OCI-LY1 (cell line): Measurements from ENCODE around the gene POC1A.

ENCODE experiments used
- H2AFZ ChIP-seq: fragments of 200-600 bp; sonication (generic), shearing (Covaris generic); 2 replicates; pipeline ENCODE4 v1.6.0; 2014; ENCODE audit warnings: antibody characterized with exemption, mild to moderate bottlenecking, low read length
- H3F3A ChIP-seq: fragments of 200-600 bp; sonication (generic), shearing (Covaris generic); 2 replicates; pipeline ENCODE4 v1.6.0; 2014; ENCODE audit warnings: mild to moderate bottlenecking, antibody characterized with exemption, low read length, moderate library complexity; ENCODE audit not compliant: insufficient read depth
- H3K27ac ChIP-seq: fragments of 200-600 bp; sonication (generic); 2 replicates; pipeline ENCODE4 v1.5.1; 2014; ENCODE audit warnings: low read length, mixed run types, mild to moderate bottlenecking, low read depth; ENCODE audit not compliant: poor library complexity, severe bottlenecking
- H3K27me3 ChIP-seq: fragments of 200-600 bp; sonication (generic); 2 replicates; pipeline ENCODE4 v1.6.0; 2014; ENCODE audit warnings: antibody characterized with exemption, mild to moderate bottlenecking, low read length, moderate library complexity; ENCODE audit not compliant: insufficient read depth
- H3K36me3 ChIP-seq: fragments of 200-600 bp; sonication (generic); 2 replicates; pipeline ENCODE4 v1.6.1; 2014; ENCODE audit warnings: mild to moderate bottlenecking, antibody characterized with exemption, low read length, moderate library complexity, mixed read lengths; ENCODE audit not compliant: insufficient read depth
- H3K4me1 ChIP-seq: fragments of 200-600 bp; sonication (generic); 2 replicates; pipeline ENCODE4 v1.5.1; 2014; ENCODE audit warnings: mild to moderate bottlenecking, low read length, moderate library complexity; ENCODE audit not compliant: insufficient read depth, severe bottlenecking
- H3K4me2 ChIP-seq: fragments of 200-600 bp; sonication (generic), shearing (Covaris generic); 2 replicates; pipeline ENCODE4 v1.6.1; 2014; ENCODE audit warnings: low read length
- H3K4me3 ChIP-seq: fragments of 200-600 bp; sonication (generic); 2 replicates; pipeline ENCODE4 v1.5.1; 2014; ENCODE audit warnings: low read length, low read depth, mild to moderate bottlenecking, mixed read lengths; ENCODE audit not compliant: poor library complexity, severe bottlenecking
- H3K79me2 ChIP-seq: fragments of 200-600 bp; shearing (Covaris generic); 2 replicates; pipeline ENCODE4 v1.6.1; 2016; ENCODE audit warnings: mixed run types, low read length, mixed read lengths; ENCODE audit not compliant: insufficient read depth
- H3K9ac ChIP-seq: fragments of 200-600 bp; sonication (generic), shearing (Covaris generic); 2 replicates; pipeline ENCODE4 v1.6.1; 2014; ENCODE audit warnings: mild to moderate bottlenecking, low read length, mixed read lengths
- H3K9me2 ChIP-seq: fragments of 200-600 bp; sonication (generic), shearing (Covaris generic); 2 replicates; pipeline ENCODE4 v1.6.1; 2014; ENCODE audit warnings: low read depth, mild to moderate bottlenecking, low read length, mixed read lengths
- H3K9me3 ChIP-seq: fragments of 200-600 bp; shearing (Covaris generic); 2 replicates; pipeline ENCODE4 v1.6.1; 2014; ENCODE audit warnings: low read length, mixed read lengths
- H4K20me1 ChIP-seq: fragments of 200-600 bp; sonication (generic), shearing (Covaris generic); 2 replicates; pipeline ENCODE4 v1.6.0; 2016; ENCODE audit warnings: mild to moderate bottlenecking, low read length; ENCODE audit not compliant: insufficient read depth
- EZH2 ChIP-seq: fragments of 200-600 bp; sonication (generic), shearing (Covaris generic); IDR thresholded peaks from 2 replicates; pipeline ENCODE4 v1.8.0; 2017; ENCODE audit warnings: borderline replicate concordance, mixed run types, mild to moderate bottlenecking, antibody characterized with exemption, low read length, moderate library complexity, mixed read lengths
- TF ChIP-seq, protein P1 (sequence below): fragments of 200-600 bp; sonication (generic), shearing (Covaris generic); IDR thresholded peaks from 2 replicates; pipeline ENCODE4 v1.5.1; 2017; ENCODE audit warnings: mild to moderate bottlenecking, antibody characterized with exemption, low read length, moderate library complexity, mixed read lengths

POC1A gene

GRCh38 chr3:52154135-52155094 lies at the start of gene POC1A:
TSS of gene POC1A (minus strand) at chr3:52154423. CDS start at chr3:52154372, 51 bp downstream.
- Histone ChIP-seq H2AFZ (peak within 1 kb of the TSS; percentile 88), H3F3A (no peaks in the 10 kb centered on the region), H3K4me2 (peak within 1 kb of the TSS; percentile 98), H3K9me3 (no peaks in the 10 kb centered on the region), H3K4me3 (peak within 1 kb of the TSS; percentile 90), H3K36me3 (peaks cover 5% of the 10 kb centered on the region), H3K79me2 (no peaks in the 10 kb centered on the region), H3K4me1 (peaks cover 18% of the 10 kb centered on the region), H3K27me3 (no peaks in the 10 kb centered on the region), H3K9ac (peak within 1 kb of the TSS; percentile 91), H4K20me1 (no peaks in the 10 kb centered on the region), H3K9me2 (no peaks in the 10 kb centered on the region), H3K27ac (peak within 1 kb of the TSS; percentile 78)
- TF ChIP-seq, protein P1, sequence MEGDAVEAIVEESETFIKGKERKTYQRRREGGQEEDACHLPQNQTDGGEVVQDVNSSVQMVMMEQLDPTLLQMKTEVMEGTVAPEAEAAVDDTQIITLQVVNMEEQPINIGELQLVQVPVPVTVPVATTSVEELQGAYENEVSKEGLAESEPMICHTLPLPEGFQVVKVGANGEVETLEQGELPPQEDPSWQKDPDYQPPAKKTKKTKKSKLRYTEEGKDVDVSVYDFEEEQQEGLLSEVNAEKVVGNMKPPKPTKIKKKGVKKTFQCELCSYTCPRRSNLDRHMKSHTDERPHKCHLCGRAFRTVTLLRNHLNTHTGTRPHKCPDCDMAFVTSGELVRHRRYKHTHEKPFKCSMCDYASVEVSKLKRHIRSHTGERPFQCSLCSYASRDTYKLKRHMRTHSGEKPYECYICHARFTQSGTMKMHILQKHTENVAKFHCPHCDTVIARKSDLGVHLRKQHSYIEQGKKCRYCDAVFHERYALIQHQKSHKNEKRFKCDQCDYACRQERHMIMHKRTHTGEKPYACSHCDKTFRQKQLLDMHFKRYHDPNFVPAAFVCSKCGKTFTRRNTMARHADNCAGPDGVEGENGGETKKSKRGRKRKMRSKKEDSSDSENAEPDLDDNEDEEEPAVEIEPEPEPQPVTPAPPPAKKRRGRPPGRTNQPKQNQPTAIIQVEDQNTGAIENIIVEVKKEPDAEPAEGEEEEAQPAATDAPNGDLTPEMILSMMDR, result no peak
- no peak for TF ChIP-seq EZH2

- Histone ChIP-seq H3K36me3 (peaks cover 85% of the 10 kb centered on the region), H3K9ac (no peak overlapping the region), H3K9me2 (no peaks in the 10 kb centered on the region), H3K4me2 (no peak overlapping the region), H2AFZ (no peak overlapping the region), H3K79me2 (no peaks in the 10 kb centered on the region), H3F3A (no peaks in the 10 kb centered on the region), H4K20me1 (no peaks in the 10 kb centered on the region), H3K4me1 (peaks cover 16% of the 10 kb centered on the region), H3K27ac (no peak overlapping the region), H3K9me3 (no peaks in the 10 kb centered on the region), H3K27me3 (no peaks in the 10 kb centered on the region), H3K4me3 (no peak overlapping the region)
- TF ChIP-seq EZH2, result no peak
- TF ChIP-seq, protein P1, result no peak
Observed at GRCh38 chr3:52203701-52204100, 49.5 kb upstream of the POC1A start.

- no peak overlapping the region for H3K27ac ChIP-seq
- peaks cover 23% of the 10 kb centered on the region for H3K4me1 ChIP-seq
- H3K79me2 ChIP-seq, result no peaks in the 10 kb centered on the region
- no peak overlapping the region for H3K4me2 ChIP-seq
- TF ChIP-seq, protein P1, result no peak
- no peak for TF ChIP-seq EZH2
- H3K27me3 ChIP-seq, result no peaks in the 10 kb centered on the region
- H4K20me1 ChIP-seq, result no peaks in the 10 kb centered on the region
- H3K9ac ChIP-seq, result no peak overlapping the region
- H3K4me3 ChIP-seq, result no peak overlapping the region
- no peaks in the 10 kb centered on the region for H3F3A ChIP-seq
- H2AFZ ChIP-seq, result no peak overlapping the region
- peaks cover 73% of the 10 kb centered on the region for H3K36me3 ChIP-seq
- no peaks in the 10 kb centered on the region for H3K9me3 ChIP-seq
- H3K9me2 ChIP-seq, result no peaks in the 10 kb centered on the region
Observed at GRCh38 chr3:52202384-52203077, 48.3 kb upstream of the POC1A start.
